Measurements from ENCODE around the gene TMEM205.

GRCh38 chr19:11306337-11306736, 39.7 kb downstream of the TMEM205 start:
- TF ChIP-seq EZH2 (IDR thresholded peaks at IDR 0.05; ENCODE audit: insufficient read depth, low read length) (no peak), CTCF (IDR thresholded peaks at IDR 0.05; ENCODE audit: insufficient read depth, low read depth, low read length) (no peak)

Measured in astrocyte (in vitro differentiated cells and primary cell).